H9 (cell line): Measurements from ENCODE around the gene FGD6. TPM values are rescaled to one million over a fixed set of nuclear protein-coding genes. Genes with fewer than 3 reads are reported as not detected.

Source experiments
- DNase-seq: peaks from one replicate; pipeline ENCODE4 v3.0.0-alpha.2; 2017
- H2AFZ ChIP-seq: one replicate; pipeline ENCODE4 v1.6.1; 2013; ENCODE audit warnings: mild to moderate bottlenecking, low read length, control low read depth, moderate library complexity
- H2AK5ac ChIP-seq: 2 replicates; pipeline ENCODE4 v1.6.1; 2013; ENCODE audit warnings: low read length, control low read depth, mixed read lengths; ENCODE audit not compliant: insufficient read length
- H2BK120ac ChIP-seq: one replicate; pipeline ENCODE4 v1.6.1; 2013; ENCODE audit warnings: low read depth, mild to moderate bottlenecking, low read length, control low read depth, inconsistent platforms; ENCODE audit not compliant: poor library complexity, severe bottlenecking
- H2BK12ac ChIP-seq: 2 replicates; pipeline ENCODE4 v1.6.1; 2013; ENCODE audit warnings: low read length, control low read depth, mixed read lengths, low read depth; ENCODE audit not compliant: insufficient read length
- H2BK15ac ChIP-seq: 2 replicates; pipeline ENCODE4 v1.6.1; 2013; ENCODE audit warnings: low read depth, low read length, control low read depth
- H2BK20ac ChIP-seq: one replicate; pipeline ENCODE4 v1.6.1; 2013; ENCODE audit warnings: low read depth, mild to moderate bottlenecking, low read length, control low read depth, inconsistent platforms; ENCODE audit not compliant: poor library complexity, severe bottlenecking
- H2BK5ac ChIP-seq: 2 replicates; pipeline ENCODE4 v1.6.1; 2013; ENCODE audit warnings: low read length, control low read depth, mixed read lengths; ENCODE audit not compliant: insufficient read length
- H3K14ac ChIP-seq: 2 replicates; pipeline ENCODE4 v1.6.1; 2013; ENCODE audit warnings: low read length, control low read depth; ENCODE audit not compliant: insufficient read depth
- H3K18ac ChIP-seq: 2 replicates; pipeline ENCODE4 v1.6.1; 2013; ENCODE audit warnings: low read depth, mild to moderate bottlenecking, mixed read lengths, low read length, control low read depth; ENCODE audit not compliant: insufficient read length
- H3K23ac ChIP-seq: 2 replicates; pipeline ENCODE4 v1.6.1; 2013; ENCODE audit warnings: low read length, control low read depth, mixed read lengths, low read depth; ENCODE audit not compliant: insufficient read length
- H3K23me2 ChIP-seq: 2 replicates; pipeline ENCODE4 v1.6.1; 2013; ENCODE audit warnings: low read depth, mild to moderate bottlenecking, mixed read lengths, low read length, control low read depth; ENCODE audit not compliant: insufficient read length, poor library complexity, severe bottlenecking
- H3K27ac ChIP-seq: 2 replicates; pipeline ENCODE4 v1.5.1; 2013; ENCODE audit warnings: low read length, control low read depth, mixed read lengths, low read depth; ENCODE audit not compliant: insufficient read length
- H3K27me3 ChIP-seq: 2 replicates; pipeline ENCODE4 v1.6.1; 2013; ENCODE audit warnings: low read length, control low read depth, inconsistent platforms; ENCODE audit not compliant: insufficient read depth
- H3K4ac ChIP-seq: 2 replicates; pipeline ENCODE4 v1.6.1; 2013; ENCODE audit warnings: low read depth, mild to moderate bottlenecking, control low read depth, inconsistent platforms, low read length, moderate library complexity
- H3K4me1 ChIP-seq: 2 replicates; pipeline ENCODE4 v1.6.1; 2013; ENCODE audit warnings: low read length, control low read depth, inconsistent platforms; ENCODE audit not compliant: insufficient read depth
- H3K4me2 ChIP-seq: 2 replicates; pipeline ENCODE4 v1.6.1; 2013; ENCODE audit warnings: low read length, control low read depth, mixed read lengths; ENCODE audit not compliant: insufficient read length, insufficient read depth
- H3K56ac ChIP-seq: 2 replicates; pipeline ENCODE4 v1.6.1; 2013; ENCODE audit warnings: low read depth, mild to moderate bottlenecking, mixed read lengths, low read length, control low read depth; ENCODE audit not compliant: insufficient read length
- H3K79me1 ChIP-seq: 2 replicates; pipeline ENCODE4 v1.6.1; 2013; ENCODE audit warnings: low read depth, mild to moderate bottlenecking, moderate library complexity, low read length, control low read depth, inconsistent platforms; ENCODE audit not compliant: insufficient read depth, poor library complexity, severe bottlenecking
- H3K79me2 ChIP-seq: 2 replicates; pipeline ENCODE4 v1.6.1; 2013; ENCODE audit warnings: low read length, control low read depth, inconsistent platforms; ENCODE audit not compliant: insufficient read depth
- H3K9ac ChIP-seq: 2 replicates; pipeline ENCODE4 v1.6.1; 2013; ENCODE audit warnings: low read length, control low read depth, mixed read lengths; ENCODE audit not compliant: insufficient read length; ENCODE audit errors: extremely low read depth
- H3K9me3 ChIP-seq: one replicate; pipeline ENCODE4 v1.6.1; 2013; ENCODE audit warnings: low read depth, low read length, inconsistent platforms; ENCODE audit not compliant: control insufficient read depth
- H3T11ph ChIP-seq: one replicate; pipeline ENCODE4 v1.6.1; 2013; ENCODE audit warnings: mild to moderate bottlenecking, low read length, control low read depth, inconsistent platforms
- H4K20me1 ChIP-seq: one replicate; pipeline ENCODE4 v1.6.1; 2013; ENCODE audit not compliant: control insufficient read depth, insufficient read length, insufficient read depth
- H4K5ac ChIP-seq: 2 replicates; pipeline ENCODE4 v1.6.1; 2013; ENCODE audit warnings: low read depth, mild to moderate bottlenecking, mixed read lengths, low read length, control low read depth; ENCODE audit not compliant: insufficient read length
- H4K8ac ChIP-seq: replicated peaks from 2 replicates; pipeline ENCODE4 v1.6.1; 2013; ENCODE audit warnings: low read length, control low read depth, mixed read lengths, low read depth; ENCODE audit not compliant: insufficient read length
- H4K91ac ChIP-seq: 2 replicates; pipeline ENCODE4 v1.6.1; 2013; ENCODE audit warnings: low read depth, mild to moderate bottlenecking, moderate library complexity, mixed read lengths, low read length, control low read depth; ENCODE audit not compliant: insufficient read length
- H3K27ac Mint-ChIP-seq, 3 experiments: 2 replicates in 2 of 3; 3 replicates in 1 of 3; pipeline ENCODE4 v1.8.0; 2020 to 2021; ENCODE audit warnings: mixed read lengths in 3 of 3, mild to moderate bottlenecking in 1 of 3, moderate library complexity in 1 of 3
- H3K27me3 Mint-ChIP-seq: 2 replicates; pipeline ENCODE4 v1.8.0; 2021; ENCODE audit warnings: low read depth, mild to moderate bottlenecking, moderate library complexity, mixed read lengths
- H3K36me3 Mint-ChIP-seq, 3 experiments: 2 replicates in 2 of 3; 3 replicates in 1 of 3; pipeline ENCODE4 v1.8.0; 2020 to 2021; ENCODE audit warnings: low read depth in 3 of 3, mixed read lengths in 3 of 3; ENCODE audit not compliant: insufficient read depth in 1 of 3
- H3K4me1 Mint-ChIP-seq, 2 experiments: 2 replicates each; pipeline ENCODE4 v1.8.0; 2020; ENCODE audit warnings: mixed read lengths in 2 of 2
- H3K4me3 Mint-ChIP-seq, 2 experiments: 2 replicates in 1 of 2; 3 replicates in 1 of 2; pipeline ENCODE4 v1.8.0; 2020 to 2021; ENCODE audit warnings: mild to moderate bottlenecking in 2 of 2, mixed read lengths in 2 of 2, moderate library complexity in 1 of 2
- H3K9me3 Mint-ChIP-seq, 2 experiments: 2 replicates in 1 of 2; 3 replicates in 1 of 2; pipeline ENCODE4 v1.8.0; 2020; ENCODE audit warnings: mild to moderate bottlenecking in 2 of 2, mixed read lengths in 2 of 2, moderate library complexity in 1 of 2
- CTCF ChIP-seq: fragments of 200-600 bp; sonication (generic); conservative IDR thresholded peaks from 3 replicates; pipeline ENCODE4 v1.8.0; 2021; ENCODE audit warnings: antibody characterized with exemption, mild to moderate bottlenecking
- WGBS: extraction: QIAGEN DNeasy Blood & Tissue Kit; methylation state at CpG from one replicate; pipeline ENCODE4 v1.1.7; 2013; ENCODE audit warnings: missing lambda C conversion rate, low lambda C conversion rate, mixed read lengths; ENCODE audit not compliant: insufficient read length; ENCODE audit errors: extremely low coverage; 5-methylcytosine and 5-hydroxymethylcytosine counted together
- total RNA-seq: library from RNA; stranded (reverse); gene quantifications from 2 replicates; pipeline ENCODE4 v1.2.1, GENCODE V29; 2021

FGD6 gene
- total RNA-seq, 1 experiment from 2014 or later: 39.5 TPM

DNA sequence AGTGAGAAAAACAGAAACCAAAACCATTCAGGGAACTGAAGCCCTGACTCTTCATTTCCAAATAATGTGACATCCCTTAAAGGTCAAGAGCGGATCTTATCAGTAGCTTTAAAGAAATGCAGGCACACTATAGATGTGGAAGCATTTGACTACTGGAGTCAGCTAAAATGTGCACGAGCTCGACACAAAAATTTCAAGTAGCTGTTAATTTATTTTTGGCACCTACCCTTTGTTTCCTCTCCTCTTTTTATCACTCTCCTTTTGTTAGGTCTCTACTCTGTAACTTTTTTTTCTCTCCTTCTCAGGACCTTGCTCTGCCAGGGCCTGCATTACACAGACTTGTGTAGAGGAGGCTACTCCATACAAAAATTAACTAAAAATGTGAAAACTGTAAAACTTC is 58.3 kb downstream of the FGD6 start:
- H3K23ac ChIP-seq: no peak overlapping the region
- H2BK12ac ChIP-seq: no peak overlapping the region
- H3K4me2 ChIP-seq: no peak overlapping the region
- 0 out of 2 replicates have a peak, but pooled peaks cover 1% of the 10 kb centered on the region for H3K79me2 ChIP-seq
- no peak for TF ChIP-seq CTCF
- no peak overlapping the region for H3K27ac ChIP-seq
- no peak overlapping the region for H4K5ac ChIP-seq
- no peak for DNase-seq
- no peak overlapping the region for H3K4me3 Mint-ChIP-seq
- H4K20me1 ChIP-seq: no peaks in the 10 kb centered on the region
- H2BK15ac ChIP-seq: no peak overlapping the region
- H2AFZ ChIP-seq: no peak overlapping the region
- H3K27me3 ChIP-seq: no peaks in the 10 kb centered on the region
- H3T11ph ChIP-seq: no peak overlapping the region
- no peak overlapping the region for H3K56ac ChIP-seq
- peak overlapping the region in 2 of 3 experiments; percentile 21 to 89; a peak in 4 of 7 replicates for H3K27ac Mint-ChIP-seq
- no peaks in the 10 kb centered on the region for H3K27me3 Mint-ChIP-seq
- H3K4me1 ChIP-seq: no peaks in the 10 kb centered on the region
- H3K9ac ChIP-seq: no peak overlapping the region
- H2AK5ac ChIP-seq: no peak overlapping the region
- H2BK120ac ChIP-seq: no peak overlapping the region
- no peak overlapping the region for H2BK5ac ChIP-seq
- H3K9me3 ChIP-seq: no peaks in the 10 kb centered on the region
- no peaks in the 10 kb centered on the region for H3K9me3 Mint-ChIP-seq
- H3K18ac ChIP-seq: no peak overlapping the region
- no peak overlapping the region for H4K8ac ChIP-seq
- H3K4me1 Mint-ChIP-seq: peaks cover 38 to 46% of the 10 kb centered on the region in 2 experiments
- H3K36me3 Mint-ChIP-seq: peaks cover 1 to 32% (median 16%) of the 10 kb centered on the region in 3 experiments; a peak in 6 of 7 replicates
- H3K14ac ChIP-seq: no peak overlapping the region
- no peaks in the 10 kb centered on the region for H3K23me2 ChIP-seq
- no peak overlapping the region for H3K4ac ChIP-seq
- H4K91ac ChIP-seq: no peak overlapping the region
- H3K79me1 ChIP-seq: no peaks in the 10 kb centered on the region
- no peak overlapping the region for H2BK20ac ChIP-seq
- WGBS: no CpG with 5 or more reads among the region's 3 CpGs
